Kidney (tissue), 14 donors: ENCODE measurements around the gene ROR2. TPM values are rescaled to one million over a fixed set of nuclear protein-coding genes. Genes with fewer than 3 reads are reported as not detected.

ENCODE experiments used
- DNase-seq, 5 donors: peaks; one replicate each; pipeline ENCODE4 v3.0.0-alpha.2; 2013 to 2020
- FAIRE-seq: peaks from 2 replicates; lab custom pipeline; 2012; peaks lifted over from hg19 to GRCh38; lab: Jason Lieb, UNC
- H3K27ac ChIP-seq, 2 donors: one replicate each; pipeline ENCODE4 v1.7.0; 2013; ENCODE audit warnings: low read depth in 2 of 2, low read length in 2 of 2, inconsistent platforms in 1 of 2
- H3K27me3 ChIP-seq: one replicate; pipeline ENCODE4 v1.7.1; 2013; ENCODE audit warnings: low read length, inconsistent platforms; ENCODE audit not compliant: control insufficient read depth, insufficient read depth
- H3K36me3 ChIP-seq, 3 donors: one replicate each; pipeline versions ENCODE4 v1.7.0 to v1.7.1; 2013; ENCODE audit warnings: low read length in 3 of 3, control low read depth in 1 of 3, inconsistent platforms in 1 of 3; ENCODE audit not compliant: insufficient read depth in 3 of 3, control insufficient read depth in 2 of 3
- H3K4me1 ChIP-seq, 3 donors: one replicate each; pipeline versions ENCODE4 v1.7.0 to v1.7.1; 2013; ENCODE audit warnings: low read length in 3 of 3, inconsistent platforms in 1 of 3, low read depth in 1 of 3; ENCODE audit not compliant: control insufficient read depth in 2 of 3, insufficient read depth in 2 of 3
- H3K4me3 ChIP-seq, 3 donors: one replicate each; pipeline versions ENCODE4 v1.7.0 to v1.8.1; 2013; ENCODE audit warnings: low read length in 3 of 3, control low read depth in 1 of 3, inconsistent platforms in 1 of 3
- H3K9ac ChIP-seq, 3 donors: one replicate each; pipeline versions ENCODE4 v1.7.0 to v1.7.1; 2013; ENCODE audit warnings: low read length in 3 of 3, control low read depth in 1 of 3, inconsistent platforms in 1 of 3
- H3K9me3 ChIP-seq, 3 donors: one replicate each; pipeline versions ENCODE4 v1.7.0 to v1.7.1; 2013; ENCODE audit warnings: low read length in 3 of 3, control low read depth in 1 of 3, inconsistent platforms in 1 of 3; ENCODE audit not compliant: control insufficient read depth in 2 of 3, insufficient read depth in 1 of 3
- CTCF ChIP-seq: IDR thresholded peaks from 3 replicates; pipeline ENCODE4 v1.5.1; 2012; ENCODE audit warnings: mild to moderate bottlenecking, moderate library complexity, borderline replicate concordance; ENCODE audit not compliant: insufficient read depth; ENCODE audit errors: extremely low read depth
- intact Hi-C: fragments of 100-400 bp; cut with DNase I; formaldehyde crosslinking; loops from one replicate; pipeline ENCODE4 v1.11.1; 2022
- polyA plus RNA-seq: library from polyadenylated mRNA; stranded (reverse); fragments of 350-450 nt; fragmentation: Illumina TruSeq; extraction: RNeasy Lipid Tissue Mini Kit (QIAGEN cat#74804); gene quantifications from one replicate; pipeline ENCODE4 v1.2.3, GENCODE V29; 2014; ENCODE audit warnings: low read depth, low replicate concordance; ENCODE audit not compliant: insufficient read depth
- total RNA-seq: library from RNA; stranded (reverse); fragmentation: NEBNext Ultra II Directional; extraction: Animal tissue kit (Norgen Biotek cat#: 25700); gene quantifications from one replicate; pipeline ENCODE4 v1.2.1, GENCODE V29; 2021
- donor health status: control.
- donor health status: control.
- donor health status: control.
- donor health status: control.
- donor health status: control.
- donor health status: DM: yes; HTN: yes; CAD: no.
- donor health status: Normal renal cell carcinoma (clear cell type).

Gene ROR2
- total and polyA plus RNA-seq, 2 donors from 2014 or later, result 1.5 to 5.7 TPM

GRCh38 chr9:91678807-91679580 lies 271.0 kb downstream of the ROR2 start:
- Histone ChIP-seq H3K36me3 (no peaks in the 10 kb centered on the region), H3K9ac (no peak overlapping the region), H3K27ac (no peak overlapping the region), H3K27me3 (no peaks in the 10 kb centered on the region), H3K4me3 (no peak overlapping the region), H3K4me1 (no peaks in the 10 kb centered on the region), H3K9me3 (no peaks in the 10 kb centered on the region)
- no peak for TF ChIP-seq CTCF
- intact Hi-C loops, result no loop called here
- FAIRE-seq (no peak), DNase-seq (no peak)

- intact Hi-C loops, result no loop called here
- no peak for FAIRE-seq
- no peak overlapping the region for H3K4me3 ChIP-seq
These were observed 272.1 kb downstream of the ROR2 start for GRCh38 chr9:91677822-91678436.

GRCh38 chr9:91677331-91677730 lies 272.7 kb downstream of the ROR2 start:
- Histone ChIP-seq H3K36me3 (no peaks in the 10 kb centered on the region), H3K27ac (no peak overlapping the region), H3K9me3 (no peaks in the 10 kb centered on the region), H3K9ac (no peak overlapping the region), H3K27me3 (no peaks in the 10 kb centered on the region), H3K4me1 (no peaks in the 10 kb centered on the region), H3K4me3 (no peak overlapping the region)
- DNase-seq, result no peak
- intact Hi-C loops, result no loop called here
- TF ChIP-seq CTCF, result no peak
- no peak for FAIRE-seq

More at GRCh38 chr9:91677822-91678436, 272.1 kb downstream of the ROR2 start:
- Histone ChIP-seq H3K27me3 (no peaks in the 10 kb centered on the region), H3K9me3 (no peaks in the 10 kb centered on the region), H3K36me3 (no peaks in the 10 kb centered on the region), H3K27ac (no peak overlapping the region), H3K9ac (no peak overlapping the region), H3K4me1 (no peaks in the 10 kb centered on the region)
- no peak for DNase-seq
- TF ChIP-seq CTCF, result no peak
